ENCODE measurements around the gene DDX25. TPM values are rescaled to one million over a fixed set of nuclear protein-coding genes. Genes with fewer than 3 reads are reported as not detected.

The DDX25 gene
- total and polyA plus RNA-seq, 2 of the 13 experiments (the other 11 are each of a cell fraction or from before 2014, with no cell fraction given) = 0.17 to 0.29 TPM

GRCh38 chr11:125958872-125959400 lies 54.6 kb downstream of the DDX25 start:
- Histone ChIP-seq H4K20me1 (ENCODE audit: insufficient read depth, low read length) (no peaks in the 10 kb centered on the region), H3K9ac (ENCODE audit: insufficient read depth, low read depth, low read length) (no peak overlapping the region), H3K27ac (ENCODE audit: extremely low read length, insufficient read depth, low read length) (no peak overlapping the region), H3K9me3 (ENCODE audit: low read length) (no peaks in the 10 kb centered on the region), H2AFZ (ENCODE audit: low read length) (no peak overlapping the region), H3K27me3 (ENCODE audit: control insufficient read depth in 1 of 2, insufficient read depth in 2 of 2, low read length in 2 of 2) (no peaks in the 10 kb centered on the region), H3K79me2 (ENCODE audit: insufficient read depth, low read length) (no peaks in the 10 kb centered on the region), H3K4me1 (ENCODE audit: insufficient read depth, low read length) (no peaks in the 10 kb centered on the region), H3K4me2 (ENCODE audit: low read depth, low read length) (no peak overlapping the region), H3K4me3 (replicated peaks in 1 of 3; ENCODE audit: insufficient read depth in 1 of 3, low read depth in 2 of 3, low read length in 3 of 3) (no peak overlapping the region), H3K36me3 (replicated peaks in 1 of 2; ENCODE audit: control insufficient read depth in 1 of 2, insufficient read depth in 2 of 2, low read length in 2 of 2) (peaks cover 0 to 32% of the 10 kb centered on the region in 2 experiments; a peak in 3 of 5 replicates)
- DNase-seq (ENCODE audit: low spot score) = no peak
- FAIRE-seq = no peak
- ChIA-PET CTCF (ENCODE audit: low intra/inter-chr PET ratio, low total read pairs) (no interaction called here), POLR2A (no interaction called here)
- 94% methylated on average over 4 of the region's 4 CpGs for WGBS (ENCODE audit: low lambda C conversion rate)
- ATAC-seq = no peak
- no TSS peak for BruUV-seq (replicated peaks)
- no peak for TF ChIP-seq HMGXB4 (CRISPR knock-in tag; IDR thresholded peaks at IDR 0.05; ENCODE audit: borderline replicate concordance in 1 of 2, low read depth in 1 of 2)
- TF ChIP-seq ZNF275 (CRISPR knock-in tag; IDR thresholded peaks at IDR 0.05; ENCODE audit: borderline replicate concordance) = no peak
- no peak for TF ChIP-seq ZNF367 (CRISPR knock-in tag; IDR thresholded peaks at IDR 0.05; ENCODE audit: borderline replicate concordance)
- TF ChIP-seq ZBTB2 (CRISPR knock-in tag; IDR thresholded peaks at IDR 0.05; ENCODE audit: low read depth) = no peak
- TF ChIP-seq ZNF557 (CRISPR knock-in tag; IDR thresholded peaks at IDR 0.05) = no peak
- TF ChIP-seq ATF7 (IDR thresholded peaks at IDR 0.05) = no peak
- TF ChIP-seq ATF7 (CRISPR knock-in tag; IDR thresholded peaks at IDR 0.05) = no peak
- TF ChIP-seq ZNF562 (CRISPR knock-in tag; IDR thresholded peaks at IDR 0.05; ENCODE audit: borderline replicate concordance) = no peak
- no peak for TF ChIP-seq RAD51 (IDR thresholded peaks at IDR 0.05; ENCODE audit: borderline replicate concordance)
- TF ChIP-seq, protein P1, sequence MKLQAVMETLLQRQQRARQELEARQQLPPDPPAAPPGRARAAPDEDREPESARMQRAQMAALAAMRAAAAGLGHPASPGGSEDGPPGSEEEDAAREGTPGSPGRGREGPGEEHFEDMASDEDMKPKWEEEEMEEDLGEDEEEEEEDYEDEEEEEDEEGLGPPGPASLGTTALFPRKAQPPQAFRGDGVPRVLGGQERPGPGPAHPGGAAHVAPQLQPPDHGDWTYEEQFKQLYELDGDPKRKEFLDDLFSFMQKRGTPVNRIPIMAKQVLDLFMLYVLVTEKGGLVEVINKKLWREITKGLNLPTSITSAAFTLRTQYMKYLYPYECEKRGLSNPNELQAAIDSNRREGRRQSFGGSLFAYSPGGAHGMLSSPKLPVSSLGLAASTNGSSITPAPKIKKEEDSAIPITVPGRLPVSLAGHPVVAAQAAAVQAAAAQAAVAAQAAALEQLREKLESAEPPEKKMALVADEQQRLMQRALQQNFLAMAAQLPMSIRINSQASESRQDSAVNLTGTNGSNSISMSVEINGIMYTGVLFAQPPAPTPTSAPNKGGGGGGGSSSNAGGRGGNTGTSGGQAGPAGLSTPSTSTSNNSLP (IDR thresholded peaks at IDR 0.05; ENCODE audit: low read depth, low read length) = no peak
- no peak for TF ChIP-seq ZNF605 (CRISPR knock-in tag; IDR thresholded peaks at IDR 0.05)
- no peak for TF ChIP-seq HOXA3 (CRISPR knock-in tag; IDR thresholded peaks at IDR 0.05)
- TF ChIP-seq ZNF280B (CRISPR knock-in tag; IDR thresholded peaks at IDR 0.05; ENCODE audit: borderline replicate concordance) = no peak
- TF ChIP-seq ZNF629 (CRISPR knock-in tag; conservative IDR thresholded peaks at IDR 0.05) = no peak
- TF ChIP-seq ZNF83 (CRISPR knock-in tag; IDR thresholded peaks at IDR 0.05; ENCODE audit: borderline replicate concordance) = no peak
- no peak for TF ChIP-seq JUNB (CRISPR knock-in tag; IDR thresholded peaks at IDR 0.05; ENCODE audit: borderline replicate concordance)
- in situ Hi-C loops (cut with HindIII; ENCODE audit: extremely low pct_ligation_motif_present, low pct_unique_long_range_greater_than_20kb) = no loop called here
- intact Hi-C loops (cut with micrococcal nuclease; ENCODE audit: unreplicated experiment) = no loop called here
